GM12878 (cell line): ENCODE measurements around the gene RAD51B. TPM values are rescaled to one million over a fixed set of nuclear protein-coding genes. Genes with fewer than 3 reads are reported as not detected.

Experiments
- ATF3 ChIP-seq: IDR thresholded peaks from 2 replicates; pipeline ENCODE4 v1.6.1; 2011; ENCODE audit warnings: low read depth, mild to moderate bottlenecking, low read length, moderate library complexity, borderline replicate concordance; ENCODE audit errors: extremely low read depth
- CBX5 ChIP-seq: sonication (generic); IDR thresholded peaks from 2 replicates; pipeline ENCODE4 v1.6.1; 2016; ENCODE audit warnings: low read depth, moderate library complexity, mild to moderate bottlenecking, inconsistent platforms
- DPF2 ChIP-seq: fragments of 450-650 bp; IDR thresholded peaks from 2 replicates; pipeline ENCODE4 v1.6.1; 2017; ENCODE audit warnings: mild to moderate bottlenecking
- IRF3 ChIP-seq: fragments of 450-650 bp; IDR thresholded peaks from 2 replicates; pipeline ENCODE4 v1.6.1; 2014; ENCODE audit warnings: mild to moderate bottlenecking
- KAT2A ChIP-seq: conservative IDR thresholded peaks from 2 replicates; pipeline ENCODE4 v1.6.1; 2011; ENCODE audit warnings: low read depth, low read length; ENCODE audit not compliant: control insufficient read depth
- MTA3 ChIP-seq: IDR thresholded peaks from 2 replicates; pipeline ENCODE4 v1.6.1; 2012; ENCODE audit warnings: low read length, inconsistent platforms, borderline replicate concordance
- NBN ChIP-seq: fragments of 450-650 bp; IDR thresholded peaks from 2 replicates; pipeline ENCODE4 v1.6.1; 2016
- NKRF ChIP-seq: fragments of 450-650 bp; conservative IDR thresholded peaks from 2 replicates; pipeline ENCODE4 v1.6.1; 2017; ENCODE audit warnings: mild to moderate bottlenecking, moderate library complexity
- NR2F1 ChIP-seq: fragments of 450-650 bp; conservative IDR thresholded peaks from 2 replicates; pipeline ENCODE4 v1.6.1; 2017; ENCODE audit warnings: mild to moderate bottlenecking
- PBX3 ChIP-seq: IDR thresholded peaks from 2 replicates; pipeline ENCODE4 v1.6.1; 2011; ENCODE audit warnings: mild to moderate bottlenecking, low read depth, low read length, moderate library complexity; ENCODE audit not compliant: insufficient replicate concordance
- POLR2AphosphoS5 ChIP-seq: IDR thresholded peaks from 2 replicates; pipeline ENCODE4 v1.6.1; 2011; ENCODE audit warnings: mild to moderate bottlenecking, low read length, inconsistent platforms
- RB1 ChIP-seq: fragments of 450-650 bp; formaldehyde crosslinking; IDR thresholded peaks from 2 replicates; pipeline ENCODE4 v1.6.1; 2017; ENCODE audit warnings: mild to moderate bottlenecking, borderline replicate concordance
- RFX5 ChIP-seq: IDR thresholded peaks from 2 replicates; pipeline ENCODE4 v1.6.1; 2011; ENCODE audit warnings: low read depth, low read length, improper control_type of control experiment
- SKIL ChIP-seq: fragments of 450-650 bp; IDR thresholded peaks from 2 replicates; pipeline ENCODE4 v1.6.1; 2017; ENCODE audit warnings: mild to moderate bottlenecking, low read depth, inconsistent platforms; ENCODE audit not compliant: poor library complexity, severe bottlenecking
- SMAD1 ChIP-seq: fragments of 450-650 bp; IDR thresholded peaks from 2 replicates; pipeline ENCODE4 v1.6.1; 2018; ENCODE audit warnings: mild to moderate bottlenecking, low read depth; ENCODE audit not compliant: partially characterized antibody
- SREBF1 ChIP-seq: IDR thresholded peaks from 2 replicates; pipeline ENCODE4 v1.6.1; 2012; ENCODE audit warnings: mild to moderate bottlenecking, low read length
- TAF1 ChIP-seq: IDR thresholded peaks from 2 replicates; pipeline ENCODE4 v1.6.1; 2011; ENCODE audit warnings: mild to moderate bottlenecking, low read depth, low read length, borderline replicate concordance
- ZNF24 ChIP-seq: fragments of 450-650 bp; IDR thresholded peaks from 2 replicates; pipeline ENCODE4 v1.6.1; 2017; ENCODE audit warnings: antibody characterized with exemption, mild to moderate bottlenecking
- ZNF592 ChIP-seq: fragments of 450-650 bp; IDR thresholded peaks from 2 replicates; pipeline ENCODE4 v1.6.1; 2017; ENCODE audit warnings: mild to moderate bottlenecking, moderate library complexity
- ZSCAN29 ChIP-seq: fragments of 450-650 bp; IDR thresholded peaks from 2 replicates; pipeline ENCODE4 v1.6.1; 2017; ENCODE audit warnings: mild to moderate bottlenecking, moderate library complexity
- polyA plus RNA-seq, 11 experiments: library from polyadenylated mRNA; depleted of rRNA in 4 of 11; unstranded in 6 of 11; stranded (reverse) in 5 of 11; fragments of >200 nt; fragmentation: Nextera tagmentation in 4 of 11; fragmentation: Illumina TruSeq in 1 of 11; extraction: Ambion mirVana in 4 of 11; extraction: Trizol in 1 of 11; gene quantifications; 1 replicate in 1 of 11; 2 replicates in 10 of 11; pipeline versions ENCODE4 v1.2.1 to v1.2.3, GENCODE V29; 2011 to 2016; ENCODE audit warnings: inconsistent platforms in 2 of 11, missing spikeins in 2 of 11, low read depth in 1 of 11
- total RNA-seq, 4 experiments: library from RNA; depleted of rRNA in 3 of 4; stranded (reverse); fragments of >200 nt in 3 of 4; fragmentation: Illumina TruSeq in 1 of 4; extraction: Trizol in 1 of 4; gene quantifications; 2 replicates each; pipeline versions ENCODE4 v1.2.1 to v1.2.3, GENCODE V29; 2013 to 2021

The RAD51B gene
- total and polyA plus RNA-seq, 10 of the 15 experiments (the other 5 are each of a cell fraction or from before 2014, with no cell fraction given), result 9.8 to 26.8 (median 21.3) TPM

- TF ChIP-seq MTA3, result peak; percentile 23
- TF ChIP-seq PBX3, result peak; percentile 83
- peak; percentile 58; the same call in 1 of the 2 replicates for TF ChIP-seq NBN
- 0 out of 2 replicates have a peak, but pooled peaks have one; percentile 42 for TF ChIP-seq DPF2
- TF ChIP-seq SMAD1, result no peak
- TF ChIP-seq NR2F1, result no peak
- no peak for TF ChIP-seq RFX5
- TF ChIP-seq ZNF24, result 0 out of 2 replicates have a peak, but pooled peaks have one; percentile 18
- no peak for TF ChIP-seq TAF1
- no peak for TF ChIP-seq IRF3
- no peak for TF ChIP-seq SKIL
- TF ChIP-seq ATF3, result no peak
- no peak for TF ChIP-seq ZSCAN29
- TF ChIP-seq KAT2A, result no peak
- TF ChIP-seq POLR2AphosphoS5, result peak; percentile 35; the same call in 1 of the 2 replicates
- no peak for TF ChIP-seq SREBF1
- no peak for TF ChIP-seq RB1
- TF ChIP-seq NKRF, result 0 out of 2 replicates have a peak, but pooled peaks have one; percentile 23
- TF ChIP-seq CBX5, result no peak
- TF ChIP-seq ZNF592, result peak; percentile 53
These were observed 585.1 kb downstream of the RAD51B start (continued) for GRCh38 chr14:68404652-68405183.
